Measurements from ENCODE around the gene NAALADL2.
A peak's percentile ranks its signal among the peaks of the same experiment; 100 is the strongest.

NAALADL2 gene

GRCh38 chr3:175208326-175208725, 349.2 kb downstream of the NAALADL2 start:
- no peak for DNase-seq (ENCODE audit: low spot score)

GRCh38 chr3:175211466-175211865, 352.3 kb downstream of the NAALADL2 start:
- DNase-seq (ENCODE audit: low spot score): no peak

GRCh38 chr3:175212896-175213295, 353.8 kb downstream of the NAALADL2 start:
- DNase-seq (ENCODE audit: low spot score): no peak

GRCh38 chr3:175214216-175214615, 355.1 kb downstream of the NAALADL2 start:
- no peak for DNase-seq (ENCODE audit: low spot score)

GRCh38 chr3:175215833-175216232, 356.7 kb downstream of the NAALADL2 start:
- DNase-seq (ENCODE audit: low spot score): no peak

- DNase-seq (ENCODE audit: low spot score): no peak
Observed at GRCh38 chr3:175222356-175222755, 363.2 kb downstream of the NAALADL2 start.

GRCh38 chr3:175224051-175224450, 364.9 kb downstream of the NAALADL2 start:
- peak; percentile 1 for DNase-seq (ENCODE audit: low spot score)

GRCh38 chr3:175226444-175226843, 367.3 kb downstream of the NAALADL2 start:
- no peak for DNase-seq (ENCODE audit: low spot score)

GRCh38 chr3:175227126-175227525, 368.0 kb downstream of the NAALADL2 start:
- DNase-seq (ENCODE audit: low spot score): no peak

GRCh38 chr3:175233957-175234940, 375.1 kb downstream of the NAALADL2 start:
- DNase-seq (ENCODE audit: low spot score): no peak

GRCh38 chr3:175238801-175239200, 379.7 kb downstream of the NAALADL2 start:
- no peak for DNase-seq (ENCODE audit: low spot score)

GRCh38 chr3:175240921-175241320, 381.8 kb downstream of the NAALADL2 start:
- DNase-seq (ENCODE audit: low spot score): no peak

- DNase-seq (ENCODE audit: low spot score): no peak
Observed at GRCh38 chr3:175242243-175242642, 383.1 kb downstream of the NAALADL2 start.

GRCh38 chr3:175246234-175246633, 387.1 kb downstream of the NAALADL2 start:
- no peak for DNase-seq (ENCODE audit: low spot score)

- DNase-seq (ENCODE audit: low spot score): no peak
Observed at GRCh38 chr3:175246766-175247165, 387.6 kb downstream of the NAALADL2 start.

GRCh38 chr3:175247629-175248028, 388.5 kb downstream of the NAALADL2 start:
- no peak for DNase-seq (ENCODE audit: low spot score)

GRCh38 chr3:175248832-175249231, 389.7 kb downstream of the NAALADL2 start:
- DNase-seq (ENCODE audit: low spot score): no peak

GRCh38 chr3:175255698-175256097, 396.6 kb downstream of the NAALADL2 start:
- no peak for DNase-seq (ENCODE audit: low spot score)

GRCh38 chr3:175257123-175257522, 398.0 kb downstream of the NAALADL2 start:
- DNase-seq (ENCODE audit: low spot score): no peak

GRCh38 chr3:175258763-175259162, 399.6 kb downstream of the NAALADL2 start:
- DNase-seq (ENCODE audit: low spot score): no peak

GRCh38 chr3:175260145-175260794, 401.1 kb downstream of the NAALADL2 start:
- DNase-seq (ENCODE audit: low spot score): no peak

GRCh38 chr3:175266478-175266877, 407.3 kb downstream of the NAALADL2 start:
- no peak for DNase-seq (ENCODE audit: low spot score)

GRCh38 chr3:175267121-175267531, 408.0 kb downstream of the NAALADL2 start:
- DNase-seq (ENCODE audit: low spot score): no peak

All from HuH-7 (cell line).